ENCODE data around the gene PGLYRP2.

Gene PGLYRP2

DNA sequence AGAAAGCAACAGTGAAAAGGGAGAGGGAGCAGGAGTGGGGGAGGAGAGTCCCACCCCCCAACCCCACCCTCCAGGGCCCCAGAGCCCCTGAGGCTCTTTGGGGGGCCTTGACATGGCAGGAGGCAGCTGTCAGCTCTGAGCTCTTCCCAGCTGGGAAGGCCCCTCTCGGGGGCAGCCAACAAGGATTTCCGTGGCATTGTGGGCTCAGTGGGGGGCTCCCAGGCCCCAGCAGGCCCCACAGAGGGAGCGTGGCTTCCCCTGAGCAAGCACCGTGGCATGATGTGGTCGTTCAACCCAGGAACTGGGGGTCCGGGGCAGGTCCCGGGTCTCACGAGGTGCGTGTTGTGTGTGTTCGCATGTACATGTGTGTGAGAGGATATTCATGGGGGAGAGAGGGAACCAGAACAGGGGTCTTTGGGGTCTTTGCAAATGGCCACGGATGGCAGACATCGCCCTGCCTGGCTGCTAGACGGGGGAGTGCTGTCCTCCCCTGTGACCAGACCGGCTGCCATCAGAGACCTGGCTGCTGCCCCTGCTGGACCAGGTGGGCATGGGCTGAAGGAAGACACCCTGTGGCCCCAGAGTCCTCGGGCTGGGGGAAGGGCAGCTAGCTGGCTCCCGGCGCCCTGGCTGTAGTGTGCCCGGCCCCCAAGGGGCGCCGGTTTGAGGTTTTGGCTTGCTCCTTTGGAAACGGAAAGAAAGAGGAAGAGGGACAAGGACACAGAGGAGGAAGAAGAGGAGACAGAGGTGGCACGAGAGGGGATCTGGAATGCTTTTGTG lies 56.8 kb downstream of the PGLYRP2 start:
- no peak for DNase-seq

DNA sequence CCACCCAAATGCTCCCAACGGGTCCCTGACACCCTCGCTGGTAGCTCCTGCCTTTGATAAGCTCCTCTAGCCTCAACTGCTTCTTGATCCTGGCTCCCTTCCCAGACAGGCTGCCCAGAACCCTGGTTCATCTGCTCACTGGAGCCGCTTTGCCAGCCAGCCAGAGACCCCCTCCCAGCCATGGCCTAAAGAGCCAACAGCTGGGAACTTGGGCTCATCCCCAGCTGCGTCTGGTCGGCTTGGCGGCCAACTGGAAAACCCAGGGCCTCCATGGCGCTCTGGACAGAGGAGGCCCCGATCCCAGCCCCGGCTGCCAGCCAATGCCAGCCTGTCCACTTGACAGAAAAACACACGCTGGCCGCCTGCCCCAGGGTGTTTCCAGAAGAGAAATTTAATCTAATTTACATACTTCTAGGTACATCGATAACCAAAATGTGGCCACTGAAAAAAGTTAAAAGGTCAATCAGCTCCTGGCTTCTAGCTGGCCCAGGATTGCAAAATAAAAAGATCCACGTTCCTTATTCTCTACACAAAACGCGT lies 57.5 kb downstream of the PGLYRP2 start:
- DNase-seq, result no peak

DNA sequence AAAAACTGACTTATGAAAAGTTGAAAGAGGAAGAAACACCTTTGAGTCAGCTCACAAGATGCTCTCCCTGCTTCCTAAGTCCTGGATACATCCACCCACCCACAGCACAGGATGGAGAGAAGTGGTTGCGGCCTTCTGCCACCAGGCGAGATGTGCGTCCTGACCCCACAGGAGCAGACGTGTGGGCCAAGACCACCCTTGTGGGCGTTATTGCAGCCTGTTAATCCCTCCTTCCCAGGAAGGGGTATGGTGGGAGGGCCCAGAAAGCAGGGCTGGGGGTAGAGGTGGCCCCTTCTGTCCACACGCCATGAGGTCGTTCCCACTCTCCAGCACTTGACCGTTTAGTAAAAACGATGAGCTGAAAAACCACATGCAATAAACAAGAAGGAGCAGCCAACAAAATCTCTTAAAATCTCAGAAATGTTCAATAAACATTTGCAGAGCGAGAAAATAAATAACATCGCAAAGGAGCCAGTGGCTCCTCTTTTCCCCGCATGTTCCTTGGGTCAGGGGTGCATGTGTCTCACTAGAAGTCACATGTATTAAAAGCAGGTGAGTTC lies 58.1 kb downstream of the PGLYRP2 start:
- no peak for DNase-seq

DNA sequence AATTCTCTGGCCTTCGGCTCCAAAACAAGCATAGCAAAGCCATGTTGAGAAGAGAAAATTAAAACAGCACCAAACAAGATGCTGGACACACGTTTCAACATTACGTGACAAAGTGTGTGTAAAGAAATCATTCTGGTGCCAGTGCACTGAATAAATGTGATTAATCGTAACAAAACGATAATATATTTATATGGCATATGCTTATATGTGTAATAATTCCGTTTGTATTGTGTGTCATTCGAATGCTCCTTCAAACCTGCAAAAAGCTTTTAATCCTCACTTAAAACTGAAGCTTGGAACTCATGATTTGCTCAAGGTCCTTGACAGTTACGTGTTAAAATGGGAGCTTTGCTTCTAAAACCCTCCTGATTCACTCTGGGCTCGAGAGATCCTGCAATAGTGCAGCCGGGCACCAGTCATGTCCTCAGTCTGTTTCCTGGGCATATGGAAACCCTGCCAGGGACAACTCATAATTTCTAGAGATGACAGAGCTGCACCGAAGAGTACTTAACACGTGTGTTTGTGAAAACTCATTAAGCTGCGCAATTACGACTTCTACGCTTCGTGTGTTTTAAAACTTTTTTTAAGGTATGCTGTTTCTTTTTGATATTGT lies 59.8 kb downstream of the PGLYRP2 start:
- no peak for DNase-seq

Measured in CD4-positive, alpha-beta T cell treated with Interleukin-6 for 4 hours (primary cell).